MM.1S (cell line): ENCODE measurements around the gene DSCAM.

Experiments used
- DNase-seq: peaks from one replicate; pipeline ENCODE4 v3.0.0-alpha.2; 2015
- H2AFZ ChIP-seq: fragments of 300-600 bp; sonication (generic); 2 replicates; pipeline ENCODE4 v1.6.0; 2016; ENCODE audit warnings: antibody characterized with exemption, low read length
- H3F3A ChIP-seq: fragments of 300-600 bp; sonication (generic); 2 replicates; pipeline ENCODE4 v1.6.1; 2016; ENCODE audit warnings: mild to moderate bottlenecking, antibody characterized with exemption, low read length, moderate library complexity, mixed read lengths; ENCODE audit not compliant: insufficient read depth
- H3K27ac ChIP-seq: fragments of 300-600 bp; sonication (generic); 2 replicates; pipeline ENCODE4 v1.5.1; 2016; ENCODE audit warnings: mild to moderate bottlenecking, low read length
- H3K27me3 ChIP-seq: fragments of 300-600 bp; sonication (generic); replicated peaks from 2 replicates; pipeline ENCODE4 v1.6.0; 2016; ENCODE audit warnings: low read length; ENCODE audit not compliant: insufficient read depth
- H3K36me3 ChIP-seq: fragments of 300-600 bp; sonication (generic); replicated peaks from 2 replicates; pipeline ENCODE4 v1.6.1; 2016; ENCODE audit warnings: mild to moderate bottlenecking, low read length, mixed read lengths; ENCODE audit not compliant: insufficient read depth
- H3K4me1 ChIP-seq: fragments of 300-600 bp; sonication (generic); 2 replicates; pipeline ENCODE4 v1.6.1; 2016; ENCODE audit warnings: low read length, mixed read lengths
- H3K4me2 ChIP-seq: fragments of 300-600 bp; sonication (generic); 2 replicates; pipeline ENCODE4 v1.6.0; 2016; ENCODE audit warnings: low read depth, low read length
- H3K4me3 ChIP-seq: fragments of 300-600 bp; sonication (generic); 2 replicates; pipeline ENCODE4 v1.5.1; 2016; ENCODE audit warnings: low read length, mixed read lengths
- H3K79me2 ChIP-seq: fragments of 300-600 bp; sonication (generic); 2 replicates; pipeline ENCODE4 v1.6.1; 2016; ENCODE audit warnings: mixed run types, low read length, mixed read lengths
- H3K9ac ChIP-seq: fragments of 300-600 bp; sonication (generic); 2 replicates; pipeline ENCODE4 v1.6.1; 2016; ENCODE audit warnings: low read length, mixed read lengths
- H3K9me2 ChIP-seq: fragments of 300-600 bp; sonication (generic); replicated peaks from 2 replicates; pipeline ENCODE4 v1.6.1; 2016; ENCODE audit warnings: mild to moderate bottlenecking, low read length, mixed read lengths; ENCODE audit not compliant: insufficient read depth
- H3K9me3 ChIP-seq: fragments of 300-600 bp; sonication (generic); replicated peaks from 2 replicates; pipeline ENCODE4 v1.6.1; 2016; ENCODE audit warnings: mild to moderate bottlenecking, low read length, mixed read lengths; ENCODE audit not compliant: insufficient read depth
- H4K20me1 ChIP-seq: fragments of 300-600 bp; sonication (generic); 2 replicates; pipeline ENCODE4 v1.6.1; 2016; ENCODE audit warnings: mild to moderate bottlenecking, low read length, moderate library complexity, mixed read lengths; ENCODE audit not compliant: insufficient read depth
- CTCF ChIP-seq: fragments of 300-600 bp; sonication (generic); IDR thresholded peaks from 2 replicates; pipeline ENCODE4 v1.5.1; 2016; ENCODE audit warnings: antibody characterized with exemption, low read length, mixed read lengths
- EZH2 ChIP-seq: fragments of 300-600 bp; sonication (generic); optimal IDR thresholded peaks from 2 replicates; pipeline ENCODE3; 2017; ENCODE audit warnings: low read depth, mild to moderate bottlenecking, antibody characterized with exemption, low read length, mixed read lengths
- EZH2phosphoT487 ChIP-seq: fragments of 300-600 bp; sonication (generic); IDR thresholded peaks from 2 replicates; pipeline ENCODE4 v1.6.1; 2018; ENCODE audit warnings: antibody characterized with exemption, low read length

Gene DSCAM

GRCh38 chr21:40847951-40848350, 993 bp upstream of the DSCAM start:
- no peak overlapping the region for H3K27ac ChIP-seq
- TF ChIP-seq EZH2phosphoT487 (no peak), CTCF (no peak), EZH2 (no peak)
- H3K36me3 ChIP-seq = no peaks in the 10 kb centered on the region
- H2AFZ ChIP-seq = no peak overlapping the region
- H3F3A ChIP-seq = no peaks in the 10 kb centered on the region
- no peaks in the 10 kb centered on the region for H3K79me2 ChIP-seq
- H3K9me2 ChIP-seq = no peaks in the 10 kb centered on the region
- H3K9ac ChIP-seq = no peak overlapping the region
- no peaks in the 10 kb centered on the region for H3K9me3 ChIP-seq
- H3K27me3 ChIP-seq = no peaks in the 10 kb centered on the region
- no peaks in the 10 kb centered on the region for H4K20me1 ChIP-seq
- H3K4me3 ChIP-seq = no peak overlapping the region
- no peak for DNase-seq
- H3K4me2 ChIP-seq = no peak overlapping the region
- peaks cover 6% of the 10 kb centered on the region; the same call in 1 of the 2 replicates for H3K4me1 ChIP-seq

- TF ChIP-seq EZH2 = no peak
- TF ChIP-seq CTCF = no peak
- TF ChIP-seq EZH2phosphoT487 = no peak
- Histone ChIP-seq H3K9ac (no peak overlapping the region), H3F3A (peaks cover 13% of the 10 kb centered on the region), H2AFZ (no peak overlapping the region), H3K27ac (no peak overlapping the region), H3K36me3 (no peaks in the 10 kb centered on the region), H3K4me2 (no peak overlapping the region), H3K9me3 (no peaks in the 10 kb centered on the region), H4K20me1 (no peaks in the 10 kb centered on the region), H3K4me3 (no peak overlapping the region), H3K79me2 (no peaks in the 10 kb centered on the region), H3K27me3 (no peaks in the 10 kb centered on the region), H3K4me1 (peaks cover 15% of the 10 kb centered on the region), H3K9me2 (no peaks in the 10 kb centered on the region)
- no peak for DNase-seq
Observed at GRCh38 chr21:40846103-40846502, 855 bp downstream of the DSCAM start.

DNA sequence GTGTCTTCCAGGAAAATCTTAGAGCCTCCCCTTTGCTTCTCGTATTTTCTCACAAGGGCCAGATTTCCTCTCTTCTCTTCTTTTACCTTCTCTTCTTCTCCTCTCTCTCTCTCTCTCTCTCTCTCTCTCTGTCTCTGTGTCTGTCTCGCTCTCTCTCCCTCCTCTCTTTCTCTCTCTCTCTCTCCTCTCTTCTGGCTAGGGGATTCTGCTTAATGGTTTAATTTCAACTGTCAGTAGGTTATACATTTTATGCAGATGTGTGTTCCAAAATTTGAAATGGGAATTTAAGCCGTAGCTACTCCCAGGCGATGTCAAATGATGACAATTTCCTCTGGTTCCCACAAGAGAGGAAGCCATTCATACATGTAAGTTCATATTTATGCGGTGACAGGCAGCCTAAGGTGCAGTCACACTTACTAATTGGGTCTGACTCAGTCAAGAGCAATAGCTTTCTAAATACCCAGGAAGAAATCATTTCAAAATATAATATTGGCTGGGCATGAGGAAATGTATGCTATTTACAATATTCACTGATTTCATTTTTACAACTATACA, 1.4 kb downstream of the DSCAM start:
- no peak for DNase-seq

More for the DNA sequence above, 1.4 kb downstream of the DSCAM start:
- Histone ChIP-seq H4K20me1 (no peaks in the 10 kb centered on the region), H3K9me2 (no peaks in the 10 kb centered on the region), H3K4me1 (peaks cover 21% of the 10 kb centered on the region), H3F3A (peaks cover 18% of the 10 kb centered on the region), H3K36me3 (no peaks in the 10 kb centered on the region), H2AFZ (no peak overlapping the region), H3K4me3 (no peak overlapping the region), H3K27ac (no peak overlapping the region), H3K9me3 (no peaks in the 10 kb centered on the region), H3K4me2 (no peak overlapping the region), H3K9ac (no peak overlapping the region), H3K27me3 (no peaks in the 10 kb centered on the region), H3K79me2 (no peaks in the 10 kb centered on the region)
- no peak for TF ChIP-seq CTCF
